Right lobe of liver (tissue), 6 donors: ENCODE results near the gene GOLGA6A. TPM values are rescaled to one million over a fixed set of nuclear protein-coding genes. Genes with fewer than 3 reads are reported as not detected.
A peak's percentile ranks its signal among the peaks of the same experiment; 100 is the strongest.

Source experiments
- ATAC-seq, 4 donors: fragments of 200-7000 bp; cut with Tn5 transposase; one replicate each; pipeline ENCODE4 v1.9.1; 2020; ENCODE audit warnings: mild to moderate bottlenecking in 4 of 4, moderate library complexity in 4 of 4
- DNase-seq, 3 donors: peaks; one replicate each; pipeline ENCODE4 v3.0.0-alpha.2; 2020
- H3K27ac ChIP-seq, 3 donors: fragments of 200-600 bp; one replicate each; pipeline ENCODE4 v1.8.0; 2022
- H3K27me3 ChIP-seq, 2 donors: fragments of 200-600 bp; one replicate each; pipeline ENCODE4 v1.8.0; 2022
- H3K36me3 ChIP-seq, 4 donors: fragments of 200-600 bp; sonication (generic) in 1 of 4; one replicate each; pipeline versions ENCODE4 v1.5.1 to v1.8.0; 2017 to 2022; ENCODE audit warnings: control low read depth in 1 of 4
- H3K4me1 ChIP-seq, 4 donors: fragments of 200-600 bp; sonication (generic) in 1 of 4; one replicate each; pipeline versions ENCODE4 v1.5.1 to v1.8.0; 2017 to 2022; ENCODE audit warnings: control low read depth in 1 of 4
- H3K4me3 ChIP-seq, 3 donors: fragments of 200-600 bp; one replicate each; pipeline ENCODE4 v1.8.0; 2022
- H3K9me3 ChIP-seq, 4 donors: fragments of 200-600 bp; sonication (generic) in 1 of 4; one replicate each; pipeline versions ENCODE4 v1.5.1 to v1.8.0; 2017 to 2022; ENCODE audit warnings: control low read depth in 1 of 4
- CTCF ChIP-seq, 4 donors: fragments of 200-600 bp in 3 of 4; fragments of 450-650 bp in 1 of 4; IDR thresholded peaks; one replicate each; pipeline versions ENCODE4 v1.5.1 to v1.8.0; 2016 to 2022; ENCODE audit warnings: antibody characterized with exemption in 4 of 4, mild to moderate bottlenecking in 2 of 4
- POLR2A ChIP-seq: fragments of 450-650 bp; IDR thresholded peaks from one replicate; pipeline ENCODE4 v1.6.1; 2017; ENCODE audit warnings: antibody characterized with exemption, mild to moderate bottlenecking
- WGBS: methylation state at CpG from one replicate; pipeline ENCODE4 v1.1.6; 2018; ENCODE audit warnings: low coverage, low lambda C conversion rate; ENCODE audit not compliant: insufficient coverage; ENCODE audit errors: missing lambda C conversion rate; 5-methylcytosine and 5-hydroxymethylcytosine counted together
- intact Hi-C, 2 donors: fragments of 100-400 bp; cut with DNase I; formaldehyde crosslinking; loops; one replicate each; pipeline versions ENCODE4 v1.11.2 to v1.14.1; 2022
- total RNA-seq, 6 experiments: library from RNA; depleted of rRNA in 2 of 6; stranded (reverse); fragments of >200 nt in 2 of 6; fragmentation: NEBNext Ultra II Directional in 3 of 6; extraction: Animal tissue kit (Norgen Biotek cat#: 25700) in 3 of 6; gene quantifications; one replicate each; pipeline versions ENCODE4 v1.1.0 to v1.2.4, GENCODE V29; 2016 to 2023
- donor health status: DM: no; HTN: yes; CAD: no.
- donor health status: DM: no; HTN: no; CAD: no.
- donor health status: DM: no; HTN: no; CAD: no.
- donor health status: DM: no; HTN: yes; CAD: no.
- donor health status: DM: no; HTN: yes; CAD: no.

The GOLGA6A gene
- total RNA-seq, 6 experiments from 2014 or later, result 0.35 to 1.6 (median 0.72) TPM

DNA sequence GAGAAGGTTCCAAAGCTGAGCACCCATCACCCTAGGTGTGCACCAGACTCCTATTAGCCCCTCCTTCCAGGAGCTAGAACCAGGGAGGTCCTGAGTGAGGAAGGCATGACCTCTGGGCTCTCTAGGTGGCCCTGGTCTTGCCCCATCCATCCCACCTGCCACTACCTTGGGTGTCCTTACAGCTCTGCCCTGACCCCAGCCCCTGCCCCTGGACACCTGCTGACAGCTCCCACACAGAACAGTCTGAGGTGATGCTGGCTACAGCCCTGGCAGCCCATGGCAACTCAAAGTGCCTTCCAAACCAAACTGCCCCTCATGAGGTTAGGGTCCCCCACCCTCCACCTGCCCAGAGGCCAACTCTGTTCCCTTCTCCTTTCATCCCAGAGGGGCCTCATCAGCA, 37.2 kb downstream of the GOLGA6A start:
- intact Hi-C loops, result no loop called here
- H3K4me1 ChIP-seq, result no peaks in the 10 kb centered on the region
- no peak overlapping the region for H3K4me3 ChIP-seq
- peak in 1 of 3 donors; percentile 43 for DNase-seq
- no peaks in the 10 kb centered on the region for H3K9me3 ChIP-seq
- ATAC-seq, result no peak
- no peak overlapping the region for H3K27ac ChIP-seq
- no peaks in the 10 kb centered on the region for H3K27me3 ChIP-seq
- H3K36me3 ChIP-seq, result peaks cover 0 to 5% (median 0%) of the 10 kb centered on the region in 4 donors
- no peak for TF ChIP-seq POLR2A
- TF ChIP-seq CTCF (IDR thresholded peaks at IDR 0.05), result no peak

DNA sequence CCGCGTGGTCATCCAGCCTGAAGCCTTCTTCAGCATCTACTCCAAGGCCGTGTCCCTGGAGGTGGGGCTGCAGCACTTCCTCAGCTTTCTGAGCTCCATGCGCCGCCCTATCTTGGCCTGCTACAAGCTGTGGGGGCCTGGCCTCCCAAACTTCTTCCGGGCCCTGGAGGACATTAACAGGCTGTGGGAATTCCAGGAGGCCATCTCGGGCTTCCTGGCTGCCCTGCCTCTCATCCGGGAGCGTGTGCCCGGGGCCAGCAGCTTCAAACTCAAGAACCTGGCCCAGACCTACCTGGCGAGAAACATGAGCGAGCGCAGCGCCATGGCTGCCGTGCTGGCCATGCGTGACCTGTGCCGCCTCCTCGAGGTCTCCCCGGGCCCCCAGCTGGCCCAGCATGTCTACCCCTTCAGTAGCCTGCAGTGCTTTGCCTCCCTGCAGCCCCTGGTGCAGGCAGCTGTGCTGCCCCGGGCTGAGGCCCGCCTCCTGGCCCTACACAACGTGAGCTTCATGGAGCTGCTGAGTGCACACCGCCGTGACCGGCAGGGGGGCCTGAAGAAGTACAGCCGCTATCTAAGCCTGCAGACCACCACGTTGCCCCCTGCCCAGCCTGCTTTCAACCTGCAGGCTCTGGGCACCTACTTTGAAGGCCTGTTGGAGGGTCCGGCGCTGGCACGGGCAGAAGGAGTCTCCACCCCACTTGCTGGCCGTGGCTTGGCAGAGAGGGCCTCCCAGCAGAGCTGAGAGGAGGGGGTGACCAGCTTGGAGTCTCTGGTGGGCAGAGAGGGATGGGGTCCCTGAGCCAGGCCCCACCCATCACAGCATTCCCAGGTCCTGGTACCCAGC, 37.9 kb downstream of the GOLGA6A start:
- Histone ChIP-seq H3K4me1 (no peaks in the 10 kb centered on the region), H3K9me3 (no peaks in the 10 kb centered on the region), H3K4me3 (no peak overlapping the region), H3K27ac (no peak overlapping the region), H3K36me3 (peaks cover 0 to 5% (median 0%) of the 10 kb centered on the region in 4 donors), H3K27me3 (no peaks in the 10 kb centered on the region)
- intact Hi-C loops, result no loop called here
- ATAC-seq (peak in 1 of 4 donors; percentile 23), DNase-seq (peak in 1 of 3 donors; percentile 46)
- WGBS, result 97% methylated on average over 9 of the region's 31 CpGs
- TF ChIP-seq POLR2A (no peak), CTCF (IDR thresholded peaks at IDR 0.05) (no peak)

GRCh38 chr15:74043425-74044266, 38.7 kb downstream of the GOLGA6A start:
- Histone ChIP-seq H3K27ac (no peak overlapping the region), H3K27me3 (no peaks in the 10 kb centered on the region), H3K4me1 (no peaks in the 10 kb centered on the region), H3K9me3 (no peaks in the 10 kb centered on the region), H3K36me3 (peaks cover 0 to 5% (median 0%) of the 10 kb centered on the region in 4 donors), H3K4me3 (no peak overlapping the region)
- ATAC-seq (no peak), DNase-seq (peak in 1 of 3 donors; percentile 38)
- no peak for TF ChIP-seq CTCF (IDR thresholded peaks at IDR 0.05)
- no peak for TF ChIP-seq POLR2A
- intact Hi-C loops, result no loop called here
- no CpG with 5 or more reads among the region's 7 CpGs for WGBS

DNA sequence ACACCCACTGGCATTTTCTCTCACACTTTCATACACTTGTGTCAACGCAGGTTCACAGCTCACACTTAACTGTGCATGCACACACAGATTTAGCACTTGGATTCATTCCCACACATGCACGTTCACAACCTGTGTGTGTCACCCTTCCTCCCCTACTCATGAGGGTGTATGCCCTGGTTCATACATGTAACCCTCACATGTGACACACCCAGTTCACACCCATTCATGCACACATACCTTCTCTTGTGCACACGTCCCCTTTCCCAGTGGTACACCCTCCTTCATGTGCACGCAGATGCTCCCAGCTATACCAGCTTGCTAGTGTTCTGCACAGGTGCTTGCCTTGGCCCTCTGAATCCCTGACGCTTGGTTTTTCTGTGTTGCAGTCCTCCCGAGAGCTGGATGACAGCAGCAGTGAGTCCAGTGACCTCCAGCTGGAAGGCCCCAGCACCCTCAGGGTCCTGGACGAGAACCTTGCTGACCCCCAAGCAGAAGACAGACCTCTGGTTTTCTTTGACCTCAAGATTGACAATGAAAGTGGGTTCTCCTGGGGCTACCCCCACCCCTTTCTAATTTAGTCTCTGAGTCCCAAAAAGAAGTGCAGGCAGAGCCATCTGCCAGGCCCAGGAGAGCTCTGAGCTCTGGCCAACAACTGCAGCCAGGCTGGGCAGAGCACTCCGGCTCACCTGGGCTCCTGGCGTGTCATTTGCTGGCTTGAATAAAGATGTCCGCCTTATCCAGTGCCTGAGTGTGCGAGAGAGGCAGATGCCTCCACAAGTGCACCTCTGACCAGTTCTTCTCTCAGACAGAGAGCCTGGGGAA, 39.5 kb downstream of the GOLGA6A start:
- Histone ChIP-seq H3K9me3 (no peaks in the 10 kb centered on the region), H3K4me3 (no peak overlapping the region), H3K27me3 (no peaks in the 10 kb centered on the region), H3K4me1 (no peaks in the 10 kb centered on the region), H3K36me3 (peaks cover 0 to 5% (median 0%) of the 10 kb centered on the region in 4 donors), H3K27ac (no peak overlapping the region)
- DNase-seq (no peak), ATAC-seq (no peak)
- 79% methylated on average over 6 of the region's 11 CpGs for WGBS
- TF ChIP-seq CTCF (IDR thresholded peaks at IDR 0.05) (no peak), POLR2A (no peak)
- intact Hi-C loops, result no loop called here
